Mesothelial cell of epicardium (in vitro differentiated cells): ENCODE measurements around the gene DMAC2. TPM values are rescaled to one million over a fixed set of nuclear protein-coding genes. Genes with fewer than 3 reads are reported as not detected.
A peak's percentile ranks its signal among the peaks of the same experiment; 100 is the strongest.

Source experiments
- DNase-seq, 2 experiments: peaks; one replicate each; pipeline ENCODE4 v3.0.0; 2021; ENCODE audit warnings: low spot score in 2 of 2; ENCODE audit not compliant: unreplicated experiment in 2 of 2
- H3K27ac Mint-ChIP-seq: 2 replicates; pipeline ENCODE4 v1.8.0; 2021; ENCODE audit warnings: mixed read lengths
- H3K27me3 Mint-ChIP-seq: 2 replicates; pipeline ENCODE4 v1.8.0; 2021; ENCODE audit warnings: low read depth, mixed read lengths
- H3K36me3 Mint-ChIP-seq: 2 replicates; pipeline ENCODE4 v1.8.0; 2021; ENCODE audit warnings: mixed read lengths
- H3K4me1 Mint-ChIP-seq: 2 replicates; pipeline ENCODE4 v1.8.0; 2021; ENCODE audit warnings: mixed read lengths
- H3K4me3 Mint-ChIP-seq: 2 replicates; pipeline ENCODE4 v1.8.0; 2021; ENCODE audit warnings: mild to moderate bottlenecking, moderate library complexity, mixed read lengths
- H3K9me3 Mint-ChIP-seq: 2 replicates; pipeline ENCODE4 v1.8.0; 2021; ENCODE audit warnings: mixed read lengths
- total RNA-seq: library from RNA; stranded (reverse); gene quantifications from 3 replicates; pipeline ENCODE4 v1.2.1, GENCODE V29; 2021
- TF ChIP-seq, protein P1 (sequence below): fragments of 200-600 bp; sonication (generic); IDR thresholded peaks from one replicate; pipeline ENCODE4 v1.5.0; 2021; ENCODE audit warnings: antibody characterized with exemption; ENCODE audit not compliant: unreplicated experiment

DMAC2 gene
- total RNA-seq, 1 donor from 2014 or later: 41.4 TPM

DNA sequence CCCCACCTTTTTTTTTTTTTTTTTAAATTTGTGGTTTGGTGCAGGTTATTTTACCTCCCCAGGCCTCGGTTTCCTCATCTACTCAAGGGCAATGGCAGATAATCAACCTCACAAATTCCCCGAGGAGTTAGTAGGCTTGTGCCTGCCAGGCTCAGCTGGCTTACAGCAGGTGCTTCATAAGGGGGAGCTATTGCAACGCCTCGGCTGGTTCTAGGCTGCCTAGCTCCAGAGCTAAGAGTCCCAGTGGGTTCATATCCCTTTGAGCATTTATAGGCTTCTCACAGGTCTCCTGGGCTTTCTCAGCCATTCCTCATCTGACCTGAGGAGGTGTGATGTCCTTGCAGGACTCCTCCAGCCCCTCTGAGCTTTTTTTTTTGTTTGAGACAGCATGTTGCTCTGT is 31.5 kb downstream of the DMAC2 start:
- TF ChIP-seq, protein P1, sequence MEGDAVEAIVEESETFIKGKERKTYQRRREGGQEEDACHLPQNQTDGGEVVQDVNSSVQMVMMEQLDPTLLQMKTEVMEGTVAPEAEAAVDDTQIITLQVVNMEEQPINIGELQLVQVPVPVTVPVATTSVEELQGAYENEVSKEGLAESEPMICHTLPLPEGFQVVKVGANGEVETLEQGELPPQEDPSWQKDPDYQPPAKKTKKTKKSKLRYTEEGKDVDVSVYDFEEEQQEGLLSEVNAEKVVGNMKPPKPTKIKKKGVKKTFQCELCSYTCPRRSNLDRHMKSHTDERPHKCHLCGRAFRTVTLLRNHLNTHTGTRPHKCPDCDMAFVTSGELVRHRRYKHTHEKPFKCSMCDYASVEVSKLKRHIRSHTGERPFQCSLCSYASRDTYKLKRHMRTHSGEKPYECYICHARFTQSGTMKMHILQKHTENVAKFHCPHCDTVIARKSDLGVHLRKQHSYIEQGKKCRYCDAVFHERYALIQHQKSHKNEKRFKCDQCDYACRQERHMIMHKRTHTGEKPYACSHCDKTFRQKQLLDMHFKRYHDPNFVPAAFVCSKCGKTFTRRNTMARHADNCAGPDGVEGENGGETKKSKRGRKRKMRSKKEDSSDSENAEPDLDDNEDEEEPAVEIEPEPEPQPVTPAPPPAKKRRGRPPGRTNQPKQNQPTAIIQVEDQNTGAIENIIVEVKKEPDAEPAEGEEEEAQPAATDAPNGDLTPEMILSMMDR: no peak
- Mint-ChIP-seq H3K4me3 (no peak overlapping the region), H3K27me3 (no peaks in the 10 kb centered on the region), H3K9me3 (no peaks in the 10 kb centered on the region), H3K36me3 (peaks cover 4% of the 10 kb centered on the region), H3K4me1 (peaks cover 13% of the 10 kb centered on the region), H3K27ac (no peak overlapping the region)
- no peak for DNase-seq

DNA sequence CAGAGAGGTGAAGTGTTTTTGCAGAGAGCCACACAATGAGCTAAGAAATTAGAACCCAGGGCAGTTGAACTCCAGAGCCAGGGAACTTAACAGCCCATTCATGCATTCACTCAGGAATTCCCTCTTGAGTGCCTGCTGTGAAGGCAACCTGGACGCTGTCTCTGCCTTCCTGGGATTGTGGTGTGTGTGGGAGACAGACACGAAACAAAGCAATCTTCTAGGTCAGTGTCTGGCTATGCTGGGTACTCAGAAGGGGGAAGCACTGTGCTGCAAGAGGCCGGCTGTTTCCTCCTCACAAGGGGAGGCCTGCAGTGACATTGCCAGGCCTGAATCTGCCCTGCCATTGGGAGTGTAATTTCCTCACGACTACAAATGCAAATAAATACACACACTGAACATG is 32.4 kb downstream of the DMAC2 start:
- no peak for DNase-seq
- H3K27me3 Mint-ChIP-seq: no peaks in the 10 kb centered on the region

DNA sequence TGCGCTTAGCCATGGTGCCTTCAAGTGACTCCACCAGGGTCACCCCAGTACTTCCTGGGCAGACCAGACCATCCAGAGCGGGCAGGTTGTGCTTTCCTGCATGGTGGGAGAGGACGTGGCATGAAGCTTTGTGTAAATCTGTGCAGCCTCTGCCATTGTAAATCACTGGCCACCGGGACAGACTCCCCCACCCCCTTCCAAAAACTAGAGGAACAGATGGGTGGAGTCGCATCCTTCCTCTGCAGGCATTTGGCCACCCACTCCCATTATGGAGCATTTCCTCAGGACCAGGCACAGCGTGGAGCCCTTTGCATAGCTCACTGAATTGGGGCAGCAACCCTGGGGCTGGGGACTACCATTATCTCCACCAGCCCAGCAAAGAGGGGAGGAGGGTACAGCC is 33.9 kb downstream of the DMAC2 start:
- no peaks in the 10 kb centered on the region for H3K27me3 Mint-ChIP-seq

More for the DNA sequence above, 32.4 kb downstream of the DMAC2 start:
- no peaks in the 10 kb centered on the region for H3K9me3 Mint-ChIP-seq
- peaks cover 6% of the 10 kb centered on the region for H3K36me3 Mint-ChIP-seq
- TF ChIP-seq, protein P1: no peak
- no peak overlapping the region for H3K4me3 Mint-ChIP-seq
- H3K4me1 Mint-ChIP-seq: peaks cover 13% of the 10 kb centered on the region
- H3K27ac Mint-ChIP-seq: peak overlapping the region; percentile 86

DNA sequence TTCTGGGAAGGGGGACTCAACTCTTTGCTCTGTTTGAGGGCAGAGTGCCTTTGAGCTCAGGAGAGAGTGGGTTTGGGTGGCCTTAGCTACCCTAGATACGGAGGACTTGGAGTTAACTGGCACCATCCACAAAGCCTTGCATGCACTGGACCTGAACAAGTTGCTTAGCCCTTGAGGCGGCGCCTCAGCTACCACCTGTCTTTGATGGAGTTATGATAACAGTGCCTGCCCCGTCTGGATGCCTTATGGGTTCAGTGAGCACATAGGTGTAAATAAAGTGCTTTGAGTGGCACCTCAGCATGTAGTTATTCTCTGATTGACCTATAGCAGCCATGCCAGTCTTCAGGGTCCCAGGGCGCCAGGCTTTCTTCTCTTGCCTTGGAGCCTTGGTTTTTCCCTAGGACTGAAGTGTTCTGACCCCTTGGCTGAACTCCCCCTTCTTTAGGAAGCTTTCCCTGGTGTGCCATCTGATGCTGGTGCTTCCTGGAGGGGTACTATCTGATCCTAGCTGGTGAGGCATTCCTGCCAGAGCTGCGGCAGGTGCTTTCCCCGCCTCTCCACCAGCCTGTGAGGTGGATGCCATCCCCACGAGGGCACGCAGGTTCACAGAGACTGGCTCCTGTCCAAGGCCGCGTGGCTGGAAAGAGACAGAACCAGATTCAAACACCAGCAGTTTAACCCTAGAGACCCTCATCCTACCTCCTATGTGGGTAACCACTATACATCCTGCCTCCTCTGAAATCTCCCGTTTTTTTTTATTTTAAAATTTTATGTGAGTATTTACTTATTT is 36.3 kb downstream of the DMAC2 start:
- Mint-ChIP-seq H3K36me3 (peaks cover 7% of the 10 kb centered on the region), H3K4me1 (peaks cover 17% of the 10 kb centered on the region), H3K27ac (no peak overlapping the region), H3K4me3 (no peak overlapping the region), H3K27me3 (no peaks in the 10 kb centered on the region), H3K9me3 (no peaks in the 10 kb centered on the region)
- no peak for DNase-seq
- TF ChIP-seq, protein P1: no peak

More for the DNA sequence above, 33.9 kb downstream of the DMAC2 start:
- Mint-ChIP-seq H3K9me3 (no peaks in the 10 kb centered on the region), H3K4me3 (no peak overlapping the region), H3K4me1 (peaks cover 13% of the 10 kb centered on the region), H3K27ac (no peak overlapping the region), H3K36me3 (peaks cover 7% of the 10 kb centered on the region)
- TF ChIP-seq, protein P1: no peak
- no peak for DNase-seq

DNA sequence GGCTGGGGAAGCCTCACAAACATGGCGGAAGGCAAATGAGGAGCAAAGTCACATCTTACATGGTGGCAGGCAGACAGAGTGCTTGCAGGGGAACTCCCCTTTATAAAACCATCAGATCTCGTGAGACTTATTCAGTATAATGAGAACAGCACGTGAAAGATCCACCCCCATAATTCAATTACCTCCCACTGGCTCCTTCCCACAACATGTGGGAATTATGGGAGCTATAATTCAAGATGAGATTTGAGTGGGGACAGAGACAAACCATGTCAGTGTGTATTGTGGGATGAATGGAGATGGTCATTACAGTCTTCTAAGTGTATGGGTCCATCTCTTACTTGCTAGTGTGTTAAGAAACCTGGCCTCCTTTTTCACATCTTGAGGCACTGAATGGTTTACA is 37.7 kb downstream of the DMAC2 start:
- Mint-ChIP-seq H3K27ac (no peak overlapping the region), H3K27me3 (no peaks in the 10 kb centered on the region), H3K9me3 (no peaks in the 10 kb centered on the region), H3K4me3 (no peak overlapping the region), H3K36me3 (peaks cover 7% of the 10 kb centered on the region), H3K4me1 (peaks cover 21% of the 10 kb centered on the region)
- TF ChIP-seq, protein P1: no peak
- no peak for DNase-seq
